Psoas muscle (tissue), 8 donors: ENCODE measurements around the gene CTU2. TPM values are rescaled to one million over a fixed set of nuclear protein-coding genes. Genes with fewer than 3 reads are reported as not detected.

Experiments used
- ATAC-seq, 4 donors: fragments of 200-7000 bp; cut with Tn5 transposase; one replicate each; pipeline ENCODE4 v1.9.1; 2020; ENCODE audit warnings: moderate library complexity in 3 of 4, mild to moderate bottlenecking in 2 of 4
- DNase-seq, 2 donors: peaks; one replicate each; pipeline ENCODE4 v3.0.0-alpha.2; 2020
- H3K27ac ChIP-seq: fragments of 200-600 bp; one replicate; pipeline ENCODE4 v1.8.0; 2022
- H3K27me3 ChIP-seq, 3 donors: fragments of 200-600 bp in 1 of 3; one replicate each; pipeline versions ENCODE4 v1.6.1 to v1.8.0; 2013 to 2022; ENCODE audit warnings: low read length in 2 of 3, mild to moderate bottlenecking in 2 of 3, moderate library complexity in 1 of 3; ENCODE audit not compliant: insufficient read depth in 3 of 3
- H3K36me3 ChIP-seq, 2 donors: fragments of 200-600 bp in 1 of 2; one replicate each; pipeline versions ENCODE4 v1.6.1 to v1.8.0; 2013 to 2022; ENCODE audit warnings: low read depth in 1 of 2, mild to moderate bottlenecking in 1 of 2, moderate library complexity in 1 of 2; ENCODE audit not compliant: insufficient read depth in 1 of 2
- H3K4me1 ChIP-seq: fragments of 200-600 bp; one replicate; pipeline ENCODE4 v1.8.0; 2022
- H3K4me3 ChIP-seq: fragments of 200-600 bp; one replicate; pipeline ENCODE4 v1.8.0; 2022; ENCODE audit warnings: mild to moderate bottlenecking
- H3K9me3 ChIP-seq: fragments of 200-600 bp; one replicate; pipeline ENCODE4 v1.8.0; 2022
- WGBS, 3 donors: extraction: QIAGEN DNeasy Blood & Tissue Kit; methylation state at CpG; one replicate each; pipeline versions ENCODE4 v1.1.6 to v1.1.7; 2013; 5-methylcytosine and 5-hydroxymethylcytosine counted together
- intact Hi-C, 2 donors: fragments of 100-400 bp; cut with DNase I; formaldehyde crosslinking; loops; one replicate each; pipeline versions ENCODE4 v1.11.0 to v1.14.2; 2022
- polyA plus RNA-seq, 3 donors: library from polyadenylated mRNA; stranded (reverse); fragments of 200-250 nt; gene quantifications; one replicate each; pipeline ENCODE4 v1.2.3, GENCODE V29; 2013
- total RNA-seq, 4 donors: library from RNA; stranded (reverse); fragmentation: NEBNext Ultra II Directional in 2 of 4; extraction: Animal tissue kit (Norgen Biotek cat#: 25700) in 2 of 4; gene quantifications; one replicate each; pipeline versions ENCODE4 v1.2.1 to v1.2.4, GENCODE V29; 2021 to 2023
- TF ChIP-seq, protein P1 (sequence below): fragments of 200-600 bp; IDR thresholded peaks from one replicate; pipeline ENCODE4 v1.8.0; 2022; ENCODE audit warnings: antibody characterized with exemption
- donor health status: healthy with polysubstance abuse.
- donor health status: DM: no; HTN: no; CAD: no; lungs with moderate emphysema.
- donor health status: Bipolar disorder and iron deficiency.
- donor health status: healthy.
- donor health status: DM: yes; HTN: yes; CAD: no.
- donor health status: DM: no; HTN: no; CAD: no.
- donor health status: DM: no; HTN: no; CAD: no.
- donor health status: DM: yes; HTN: yes; CAD: no.

CTU2 gene
- total and polyA plus RNA-seq, 7 donors: 12.4 to 24.1 (median 20.2) TPM

DNA sequence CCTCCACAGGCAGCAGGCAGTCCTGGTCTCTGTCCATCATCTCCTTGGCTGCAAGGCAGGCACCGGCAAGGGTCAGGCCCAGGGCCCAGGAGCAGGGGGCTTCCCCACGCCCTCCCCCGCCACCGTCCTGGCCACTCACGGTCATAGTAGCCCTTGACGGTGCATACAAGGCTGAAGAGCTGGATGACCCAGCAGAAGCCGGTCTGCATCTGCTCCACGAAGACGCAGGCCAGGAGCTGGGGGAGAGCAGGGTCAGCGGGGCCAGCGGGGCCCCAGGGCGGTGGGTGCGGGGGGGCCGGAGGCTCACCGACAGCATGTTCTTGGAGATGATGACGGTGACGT is 20.1 kb downstream of the CTU2 start:
- intact Hi-C loops: no loop called here
- Histone ChIP-seq H3K36me3 (peaks cover 0 to 43% of the 10 kb centered on the region in 2 donors), H3K9me3 (no peaks in the 10 kb centered on the region), H3K27ac (no peak overlapping the region), H3K27me3 (peaks cover 0 to 4% (median 2%) of the 10 kb centered on the region in 3 donors), H3K4me1 (no peaks in the 10 kb centered on the region), H3K4me3 (no peak overlapping the region)
- ATAC-seq (peak in 1 of 4 donors; percentile 6), DNase-seq (no peak)
- TF ChIP-seq, protein P1, sequence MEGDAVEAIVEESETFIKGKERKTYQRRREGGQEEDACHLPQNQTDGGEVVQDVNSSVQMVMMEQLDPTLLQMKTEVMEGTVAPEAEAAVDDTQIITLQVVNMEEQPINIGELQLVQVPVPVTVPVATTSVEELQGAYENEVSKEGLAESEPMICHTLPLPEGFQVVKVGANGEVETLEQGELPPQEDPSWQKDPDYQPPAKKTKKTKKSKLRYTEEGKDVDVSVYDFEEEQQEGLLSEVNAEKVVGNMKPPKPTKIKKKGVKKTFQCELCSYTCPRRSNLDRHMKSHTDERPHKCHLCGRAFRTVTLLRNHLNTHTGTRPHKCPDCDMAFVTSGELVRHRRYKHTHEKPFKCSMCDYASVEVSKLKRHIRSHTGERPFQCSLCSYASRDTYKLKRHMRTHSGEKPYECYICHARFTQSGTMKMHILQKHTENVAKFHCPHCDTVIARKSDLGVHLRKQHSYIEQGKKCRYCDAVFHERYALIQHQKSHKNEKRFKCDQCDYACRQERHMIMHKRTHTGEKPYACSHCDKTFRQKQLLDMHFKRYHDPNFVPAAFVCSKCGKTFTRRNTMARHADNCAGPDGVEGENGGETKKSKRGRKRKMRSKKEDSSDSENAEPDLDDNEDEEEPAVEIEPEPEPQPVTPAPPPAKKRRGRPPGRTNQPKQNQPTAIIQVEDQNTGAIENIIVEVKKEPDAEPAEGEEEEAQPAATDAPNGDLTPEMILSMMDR: no peak
- WGBS, 3 donors: 77 to 88% (median 84%) methylated on average over 14 to 17 of the region's 17 CpGs

- ATAC-seq (no peak), DNase-seq (no peak)
- no peaks in the 10 kb centered on the region for H3K9me3 ChIP-seq
- H3K36me3 ChIP-seq: peaks cover 0 to 37% of the 10 kb centered on the region in 2 donors
- TF ChIP-seq, protein P1: no peak
- H3K27ac ChIP-seq: no peak overlapping the region
- no peak overlapping the region for H3K4me3 ChIP-seq
- intact Hi-C loops: no loop called here
- no peaks in the 10 kb centered on the region for H3K4me1 ChIP-seq
- 82 to 89% (median 85%) methylated on average over 24 to 28 of the region's 28 CpGs for WGBS, 3 donors
- peaks cover 0 to 4% (median 2%) of the 10 kb centered on the region in 3 donors for H3K27me3 ChIP-seq
These were observed 20.7 kb downstream of the CTU2 start for GRCh38 chr16:88726981-88727380.

GRCh38 chr16:88727871-88728270 is 21.6 kb downstream of the CTU2 start:
- peak in 1 of 4 donors; percentile 18 for ATAC-seq
- Histone ChIP-seq H3K36me3 (peaks cover 0 to 28% of the 10 kb centered on the region in 2 donors), H3K4me1 (no peaks in the 10 kb centered on the region), H3K27me3 (peaks cover 0 to 4% (median 2%) of the 10 kb centered on the region in 3 donors), H3K9me3 (no peaks in the 10 kb centered on the region), H3K4me3 (no peak overlapping the region), H3K27ac (no peak overlapping the region)
- intact Hi-C loops: no loop called here
- 45 to 53% (median 45%) methylated on average over 20 of the region's 20 CpGs for WGBS, 3 donors
- TF ChIP-seq, protein P1: no peak
- no peak for DNase-seq

GRCh38 chr16:88730632-88731607 is 24.6 kb downstream of the CTU2 start:
- 58 to 69% (median 63%) methylated on average over 34 of the region's 34 CpGs for WGBS, 3 donors
- H3K36me3 ChIP-seq: peaks cover 0 to 4% of the 10 kb centered on the region in 2 donors
- no peak overlapping the region for H3K4me3 ChIP-seq
- H3K27ac ChIP-seq: no peak overlapping the region
- DNase-seq: no peak
- peaks cover 0 to 4% (median 0%) of the 10 kb centered on the region in 3 donors for H3K27me3 ChIP-seq
- H3K4me1 ChIP-seq: no peaks in the 10 kb centered on the region
- H3K9me3 ChIP-seq: no peaks in the 10 kb centered on the region
- TF ChIP-seq, protein P1: no peak
- ATAC-seq: no peak
- intact Hi-C loops: no loop called here
